Head of caudate nucleus (tissue), 42 donors: Measurements from ENCODE around the gene HPN.
A peak's percentile ranks its signal among the peaks of the same experiment; 100 is the strongest.
"Not testable (repeated sequence)": the region's sequence is repeated elsewhere in the genome, so short reads cannot be mapped to it uniquely, and the experiment has no call there.

Experiments used
- DNase-seq, 42 donors: peaks; one replicate each; pipeline versions ENCODE4 v3.0.0 to v3.0.0-alpha.2; 2020 to 2021; ENCODE audit warnings: mixed read lengths in 7 of 42
- intact Hi-C: fragments of 100-400 bp; cut with DNase I; formaldehyde crosslinking; loops from one replicate; pipeline ENCODE4 v1.15.0; 2022

Gene HPN

GRCh38 chr19:35038623-35039512 lies 2.7 kb upstream of the HPN start:
- peak in 2 of 42 donors; percentile 30 to 50 for DNase-seq
- intact Hi-C loops = no loop called here

- DNase-seq = peak in 1 of 42 donors; percentile 25
- intact Hi-C loops = no loop called here
Observed at GRCh38 chr19:35039881-35040825, 1.4 kb upstream of the HPN start.

- intact Hi-C loops = no loop called here
- peak; percentile 45 to 94 (median 76) for DNase-seq
Observed at GRCh38 chr19:35040826-35041547, 534 bp upstream of the HPN start.

GRCh38 chr19:35042056-35042730 lies 672 bp downstream of the HPN start:
- intact Hi-C loops = no loop called here
- DNase-seq = no peak

- intact Hi-C loops = no loop called here
- DNase-seq = no peak
Observed at GRCh38 chr19:35042954-35043604, 1.6 kb downstream of the HPN start.

GRCh38 chr19:35043906-35044305 lies 2.4 kb downstream of the HPN start:
- no peak for DNase-seq
- intact Hi-C loops = no loop called here

GRCh38 chr19:35044317-35045117 lies 3.0 kb downstream of the HPN start:
- DNase-seq = peak in 41 of 42 donors; percentile 63 to 92 (median 82)

GRCh38 chr19:35045667-35046300 lies 4.3 kb downstream of the HPN start:
- DNase-seq = peak in 28 of 42 donors; percentile 23 to 82 (median 56)
- intact Hi-C loops = no loop called here

More at GRCh38 chr19:35044317-35045117, 3.0 kb downstream of the HPN start:
- intact Hi-C loops = no loop called here

GRCh38 chr19:35046461-35046860 lies 4.9 kb downstream of the HPN start:
- no peak for DNase-seq
- intact Hi-C loops = no loop called here

GRCh38 chr19:35048911-35049411 lies 7.4 kb downstream of the HPN start:
- intact Hi-C loops = no loop called here
- peak in 41 of 42 donors; percentile 56 to 91 (median 79) for DNase-seq

- intact Hi-C loops = no loop called here
- peak in 1 of 42 donors; percentile 27 for DNase-seq
Observed at GRCh38 chr19:35049456-35049855, 7.9 kb downstream of the HPN start.

- intact Hi-C loops, DNase-seq: not testable (repeated sequence)
Observed at GRCh38 chr19:35050662-35051061, 9.1 kb downstream of the HPN start.

- intact Hi-C loops, DNase-seq: not testable (repeated sequence)
Observed at GRCh38 chr19:35051268-35051667, 9.7 kb downstream of the HPN start.

- intact Hi-C loops = no loop called here
- no peak for DNase-seq
Observed at GRCh38 chr19:35051796-35052195, 10.3 kb downstream of the HPN start.

- DNase-seq = no peak
- intact Hi-C loops = no loop called here
Observed at GRCh38 chr19:35052599-35053190, 11.2 kb downstream of the HPN start.

GRCh38 chr19:35053667-35054293 lies 12.3 kb downstream of the HPN start:
- intact Hi-C loops = no loop called here
- no peak for DNase-seq
